ENCODE measurements around the gene ZNF224. TPM values are rescaled to one million over a fixed set of nuclear protein-coding genes. Genes with fewer than 3 reads are reported as not detected.

Gene ZNF224
- total and polyA plus RNA-seq, 2 donors (not counting 1 experiment from before 2014, with no cell fraction given) = 30.7 to 96.1 TPM

GRCh38 chr19:44112802-44113137 is 18.6 kb downstream of the ZNF224 start:
- ChIA-PET POLR2A (no interaction called here), CTCF (interaction anchor here (0.9 kb wide), 1 partner anchor 17 kb away, joined by 3 read pairs; no protein-coding TSS in a partner anchor)
- no peak for ATAC-seq (ENCODE audit: low read depth)
- peaks cover 11% of the 10 kb centered on the region for H3K9me3 Mint-ChIP-seq (ENCODE audit: insufficient read depth)
- Histone ChIP-seq H3K27me3 (replicated peaks in 1 of 4; ENCODE audit: control extremely low read depth in 1 of 4, control insufficient read depth in 3 of 4, insufficient read depth in 4 of 4, low read length in 3 of 4) (no peaks in the 10 kb centered on the region), H3K4me1 (ENCODE audit: control insufficient read depth in 2 of 2, insufficient read depth in 2 of 2, low read length in 2 of 2) (peaks cover 9 to 19% of the 10 kb centered on the region in 2 donors), H3K9me3 (ENCODE audit: control extremely low read depth in 1 of 3, control insufficient read depth in 2 of 3, insufficient read depth in 1 of 3, low read length in 2 of 3) (peaks cover 10 to 29% (median 28%) of the 10 kb centered on the region in 3 donors), H3K4me3 (ENCODE audit: control extremely low read depth in 1 of 5, extremely low read depth in 1 of 5, insufficient read depth in 1 of 5, low read depth in 2 of 5, low read length in 4 of 5) (peak overlapping the region; percentile 71 to 98 (median 86)), H3K4me2 (replicated peaks; ENCODE audit: low read depth, low read length, poor library complexity, severe bottlenecking) (peak overlapping the region; percentile 77), H2AFZ (ENCODE audit: insufficient read depth, low read depth, low read length, poor library complexity, severe bottlenecking) (peak overlapping the region; percentile 94), H4K20me1 (ENCODE audit: control insufficient read depth, insufficient read depth, low read length, poor library complexity, severe bottlenecking) (no peaks in the 10 kb centered on the region), H3K9ac (ENCODE audit: low read length) (peak overlapping the region; percentile 87), H3K36me3 (replicated peaks in 1 of 2; ENCODE audit: control extremely low read depth in 1 of 2, control insufficient read depth in 1 of 2, extremely low read depth in 1 of 2, insufficient read depth in 2 of 2, low read length in 1 of 2) (peaks cover 3 to 9% of the 10 kb centered on the region in 2 experiments), H3K27ac (ENCODE audit: low read length in 2 of 2) (peak overlapping the region in 1 of 2 donors; percentile 65), H3K79me2 (ENCODE audit: control insufficient read depth, insufficient read depth, low read length) (no peaks in the 10 kb centered on the region)
- no peaks in the 10 kb centered on the region for H3K27me3 Mint-ChIP-seq
- no peak for DNase-seq
- peak overlapping the region; percentile 99 for H3K4me3 Mint-ChIP-seq
- H3K27ac Mint-ChIP-seq = peak overlapping the region; percentile 90
- H3K4me1 Mint-ChIP-seq = peaks cover 28% of the 10 kb centered on the region
- TF ChIP-seq EZH2 (IDR thresholded peaks at IDR 0.05; ENCODE audit: borderline replicate concordance, insufficient read depth, low read depth, low read length, poor library complexity, severe bottlenecking) = no peak
- no peak for TF ChIP-seq CTCF (IDR thresholded peaks at IDR 0.05)
- intact Hi-C loops (cut with micrococcal nuclease) = loop anchor here (1.0 to 5.0 kb wide), 11 partner anchors 18 to 336 kb away; partner anchors contain the start of genes ZNF222, ZNF224, ZNF226 and ZNF227
- WGBS (ENCODE audit: insufficient coverage) = 0% methylated on average over 7 of the region's 11 CpGs

GRCh38 chr19:44113138-44113783 is 19.1 kb downstream of the ZNF224 start, which contains the start of gene ZNF225:
TSS of gene ZNF225 (plus strand) at chr19:44113399. CDS start at chr19:44115828, 2,429 bp downstream.
- peak within 1 kb of the TSS; percentile 90 for H3K27ac Mint-ChIP-seq
- peaks cover 10 to 26% (median 24%) of the 10 kb centered on the region in 3 donors for H3K9me3 ChIP-seq (ENCODE audit: control extremely low read depth in 1 of 3, control insufficient read depth in 2 of 3, insufficient read depth in 1 of 3, low read length in 2 of 3)
- no peaks in the 10 kb centered on the region for H3K79me2 ChIP-seq (ENCODE audit: control insufficient read depth, insufficient read depth, low read length)
- H2AFZ ChIP-seq (ENCODE audit: insufficient read depth, low read depth, low read length, poor library complexity, severe bottlenecking) = peak within 1 kb of the TSS; percentile 94
- H3K36me3 ChIP-seq (replicated peaks in 1 of 2; ENCODE audit: control extremely low read depth in 1 of 2, control insufficient read depth in 1 of 2, extremely low read depth in 1 of 2, insufficient read depth in 2 of 2, low read length in 1 of 2) = peaks cover 8 to 9% of the 10 kb centered on the region in 2 experiments
- intact Hi-C loops (cut with micrococcal nuclease) = loop anchor here (1.0 to 5.0 kb wide), 11 partner anchors 19 to 335 kb away; partner anchors contain the start of genes ZNF222, ZNF224, ZNF226 and ZNF227
- H3K4me1 Mint-ChIP-seq = peaks cover 28% of the 10 kb centered on the region
- H4K20me1 ChIP-seq (ENCODE audit: control insufficient read depth, insufficient read depth, low read length, poor library complexity, severe bottlenecking) = no peaks in the 10 kb centered on the region
- no peaks in the 10 kb centered on the region for H3K27me3 ChIP-seq (replicated peaks in 1 of 4; ENCODE audit: control extremely low read depth in 1 of 4, control insufficient read depth in 3 of 4, insufficient read depth in 4 of 4, low read length in 3 of 4)
- DNase-seq (peak; percentile 91), ATAC-seq (ENCODE audit: low read depth) (peak; percentile 95)
- H3K9ac ChIP-seq (ENCODE audit: low read length) = peak within 1 kb of the TSS; percentile 87
- under 1% methylated on average over 40 of the region's 44 CpGs for WGBS (ENCODE audit: insufficient coverage)
- peak within 1 kb of the TSS; percentile 99 for H3K4me3 Mint-ChIP-seq
- CTCF ChIA-PET = no interaction called here
- no peaks in the 10 kb centered on the region for H3K27me3 Mint-ChIP-seq
- H3K9me3 Mint-ChIP-seq (ENCODE audit: insufficient read depth) = peaks cover 6% of the 10 kb centered on the region
- TF ChIP-seq EZH2 (IDR thresholded peaks at IDR 0.05; ENCODE audit: borderline replicate concordance, insufficient read depth, low read depth, low read length, poor library complexity, severe bottlenecking) (no peak), CTCF (IDR thresholded peaks at IDR 0.05) (no peak)
- H3K4me1 ChIP-seq (ENCODE audit: control insufficient read depth in 2 of 2, insufficient read depth in 2 of 2, low read length in 2 of 2) = peaks cover 9 to 19% of the 10 kb centered on the region in 2 donors
- peak within 1 kb of the TSS; percentile 45 to 65 for H3K27ac ChIP-seq (ENCODE audit: low read length in 2 of 2)
- H3K4me2 ChIP-seq (replicated peaks; ENCODE audit: low read depth, low read length, poor library complexity, severe bottlenecking) = peak within 1 kb of the TSS; percentile 77
- POLR2A ChIA-PET = interaction anchor here (1.2 kb wide), 1 partner anchor 18 kb away, joined by 3 read pairs; no protein-coding TSS in a partner anchor
- peak within 1 kb of the TSS; percentile 71 to 98 (median 86) for H3K4me3 ChIP-seq (ENCODE audit: control extremely low read depth in 1 of 5, extremely low read depth in 1 of 5, insufficient read depth in 1 of 5, low read depth in 2 of 5, low read length in 4 of 5)
